ENCODE data around the gene SDHB. TPM values are rescaled to one million over a fixed set of nuclear protein-coding genes. Genes with fewer than 3 reads are reported as not detected.

Gene SDHB
- total RNA-seq, 1 experiment from 2014 or later: 159 TPM

GRCh38 chr1:17024721-17025120 is 29.1 kb downstream of the SDHB start:
- H3K36me3 ChIP-seq (ENCODE audit: control insufficient read depth in 1 of 2, insufficient read depth in 2 of 2, low read length in 2 of 2): peaks cover 45 to 74% of the 10 kb centered on the region in 2 experiments
- no peak overlapping the region for H3K27ac ChIP-seq (ENCODE audit: low read depth, low read length)
- no peak overlapping the region for H3K9ac ChIP-seq (ENCODE audit: low read length)
- TF ChIP-seq FOSL1 (IDR thresholded peaks at IDR 0.05; ENCODE audit: low read depth) (no peak), EZH2phosphoT487 (IDR thresholded peaks at IDR 0.05; ENCODE audit: borderline replicate concordance) (no peak)
- BruUV-seq (replicated peaks): no TSS peak
- POLR2A ChIA-PET: no interaction called here
- no peaks in the 10 kb centered on the region for H3K4me1 ChIP-seq (ENCODE audit: control insufficient read depth in 1 of 2, insufficient read depth in 2 of 2, low read length in 2 of 2)
- CTCF ChIA-PET: no interaction called here
- no peak overlapping the region for H3K4me3 ChIP-seq (replicated peaks in 1 of 2; ENCODE audit: low read depth in 1 of 2, low read length in 2 of 2)
- ATAC-seq (no peak), DNase-seq (ENCODE audit: low read depth, low spot score) (no peak)
- no peaks in the 10 kb centered on the region for H3K9me2 ChIP-seq (ENCODE audit: insufficient read depth)
- intact Hi-C loops (cut with micrococcal nuclease): no loop called here
- RAD21 ChIA-PET (ENCODE audit: low non-redundant PET in 1 of 2, low total read pairs in 2 of 2, uncharacterized antibody in 2 of 2, unreplicated experiment in 2 of 2): no interaction called here
- no peaks in the 10 kb centered on the region; the same call in 1 of the 2 replicates for H4K20me1 ChIP-seq (ENCODE audit: insufficient read depth)
- no peaks in the 10 kb centered on the region for H3K79me2 ChIP-seq (ENCODE audit: insufficient read depth, low read length)
- no peak overlapping the region for H2AFZ ChIP-seq (ENCODE audit: low read depth, low read length, poor library complexity, severe bottlenecking)
- H3K9me3 ChIP-seq (ENCODE audit: control insufficient read depth in 1 of 2, insufficient read depth in 1 of 2, low read depth in 1 of 2, low read length in 2 of 2): no peaks in the 10 kb centered on the region
- no peaks in the 10 kb centered on the region for H3K27me3 ChIP-seq (ENCODE audit: insufficient read depth, low read length)
- no peak overlapping the region for H3K4me2 ChIP-seq (ENCODE audit: low read length)

GRCh38 chr1:17023573-17023972 is 30.3 kb downstream of the SDHB start:
- Histone ChIP-seq H3K4me3 (replicated peaks in 1 of 2; ENCODE audit: low read depth in 1 of 2, low read length in 2 of 2) (no peak overlapping the region), H3K9me2 (ENCODE audit: insufficient read depth) (no peaks in the 10 kb centered on the region), H4K20me1 (ENCODE audit: insufficient read depth) (no peaks in the 10 kb centered on the region; the same call in 1 of the 2 replicates), H3K79me2 (ENCODE audit: insufficient read depth, low read length) (no peaks in the 10 kb centered on the region), H3K4me1 (ENCODE audit: control insufficient read depth in 1 of 2, insufficient read depth in 2 of 2, low read length in 2 of 2) (no peaks in the 10 kb centered on the region), H2AFZ (ENCODE audit: low read depth, low read length, poor library complexity, severe bottlenecking) (no peak overlapping the region), H3K9ac (ENCODE audit: low read length) (no peak overlapping the region), H3K9me3 (ENCODE audit: control insufficient read depth in 1 of 2, insufficient read depth in 1 of 2, low read depth in 1 of 2, low read length in 2 of 2) (no peaks in the 10 kb centered on the region), H3K27ac (ENCODE audit: low read depth, low read length) (no peak overlapping the region), H3K27me3 (ENCODE audit: insufficient read depth, low read length) (no peaks in the 10 kb centered on the region), H3K4me2 (ENCODE audit: low read length) (no peak overlapping the region), H3K36me3 (ENCODE audit: control insufficient read depth in 1 of 2, insufficient read depth in 2 of 2, low read length in 2 of 2) (peaks cover 57 to 72% of the 10 kb centered on the region in 2 experiments)
- ATAC-seq: no peak
- no peak for TF ChIP-seq ATF3 (IDR thresholded peaks at IDR 0.05)
- TF ChIP-seq ZFX (IDR thresholded peaks at IDR 0.05): 0 out of 2 replicates have a peak, but pooled peaks have one; percentile 9
- TF ChIP-seq EZH2phosphoT487 (IDR thresholded peaks at IDR 0.05; ENCODE audit: borderline replicate concordance): no peak
- TF ChIP-seq CBX3 (IDR thresholded peaks at IDR 0.05; ENCODE audit: low read depth): no peak
- no peak for TF ChIP-seq RAD21 (IDR thresholded peaks at IDR 0.05; ENCODE audit: low read depth)
- CTCF ChIA-PET: no interaction called here
- no TSS peak for BruUV-seq (replicated peaks)
- POLR2A ChIA-PET: no interaction called here
- intact Hi-C loops (cut with micrococcal nuclease): no loop called here
- RAD21 ChIA-PET (ENCODE audit: low non-redundant PET in 1 of 2, low total read pairs in 2 of 2, uncharacterized antibody in 2 of 2, unreplicated experiment in 2 of 2): no interaction called here
- DNase-seq (ENCODE audit: low read depth, low spot score): no peak
